ENCODE measurements around the gene MRPL11.

Gene MRPL11

DNA sequence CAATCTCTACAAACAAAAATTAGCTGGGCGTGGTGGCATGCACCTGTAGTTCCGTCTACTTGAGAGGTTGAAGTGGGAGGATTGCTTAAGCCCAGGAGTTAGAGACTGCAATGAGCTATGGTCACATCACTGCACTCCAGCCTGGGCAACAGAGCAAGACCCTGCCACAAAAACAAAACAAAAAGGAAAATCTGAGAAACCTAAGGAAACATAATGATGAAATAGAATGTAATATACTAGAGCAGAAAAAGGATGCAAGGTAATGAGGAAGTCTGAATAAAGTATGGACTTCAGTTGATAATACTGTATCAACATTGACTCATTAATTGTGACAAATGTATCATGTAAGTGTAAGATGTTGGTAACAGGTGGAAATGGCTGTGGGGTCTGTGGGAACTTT lies 9.7 kb downstream of the MRPL11 start:
- no peak for DNase-seq

DNA sequence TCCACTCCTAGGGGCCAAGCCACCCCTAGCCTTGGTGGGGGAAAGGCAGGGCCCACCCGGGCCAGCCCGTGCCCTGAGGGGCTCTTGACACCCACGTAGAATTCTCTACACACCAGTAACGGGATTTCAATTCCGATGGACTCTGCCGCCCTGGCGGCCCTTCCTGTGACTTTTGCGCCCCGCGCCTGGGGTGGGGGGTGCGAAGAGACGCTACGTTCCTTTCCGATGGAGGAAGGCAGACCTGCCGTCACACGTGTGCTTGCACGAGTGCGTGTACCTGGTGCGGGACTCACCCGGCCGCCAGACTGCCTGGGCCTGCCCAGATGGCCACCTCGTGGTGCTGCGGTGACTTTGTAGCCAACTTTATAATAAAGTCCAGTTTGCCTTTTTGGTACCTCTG lies 12.3 kb downstream of the MRPL11 start:
- no peak for DNase-seq

DNA sequence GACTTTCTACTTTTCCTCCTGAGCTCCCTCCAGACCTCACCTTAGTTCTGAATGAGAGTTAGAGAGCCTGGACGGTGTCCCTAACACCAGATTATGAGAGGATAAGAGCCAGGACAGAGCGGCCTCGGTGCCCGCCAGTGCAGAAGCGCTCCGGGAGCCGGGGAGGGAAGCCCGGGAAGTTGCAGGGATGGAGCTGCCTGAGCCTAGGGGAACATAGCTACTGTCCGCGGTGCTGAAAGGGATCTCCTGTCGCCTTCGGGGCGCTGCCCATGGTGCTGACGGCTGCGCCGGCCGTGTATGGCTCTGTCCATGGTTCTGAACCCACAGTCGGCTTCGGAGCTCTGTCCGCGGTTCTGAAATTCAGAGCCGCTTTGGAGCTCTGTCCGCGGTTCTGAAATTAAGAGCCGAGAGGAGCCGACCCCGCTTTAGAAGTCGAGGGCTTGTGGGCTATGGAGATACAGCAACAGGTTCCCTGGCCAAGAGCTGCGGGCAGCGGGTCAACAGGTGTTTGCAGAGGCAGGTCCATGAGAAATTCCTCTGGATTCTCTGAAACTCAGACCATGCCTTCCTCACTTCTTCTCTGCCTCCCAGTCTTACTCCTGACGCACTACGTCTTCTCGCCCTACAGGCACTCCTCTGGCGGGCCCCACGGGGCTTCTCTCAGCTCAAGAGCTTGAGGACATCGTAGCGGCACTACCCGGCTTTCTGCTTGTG lies 17.0 kb downstream of the MRPL11 start:
- peak; percentile 78 for DNase-seq

DNA sequence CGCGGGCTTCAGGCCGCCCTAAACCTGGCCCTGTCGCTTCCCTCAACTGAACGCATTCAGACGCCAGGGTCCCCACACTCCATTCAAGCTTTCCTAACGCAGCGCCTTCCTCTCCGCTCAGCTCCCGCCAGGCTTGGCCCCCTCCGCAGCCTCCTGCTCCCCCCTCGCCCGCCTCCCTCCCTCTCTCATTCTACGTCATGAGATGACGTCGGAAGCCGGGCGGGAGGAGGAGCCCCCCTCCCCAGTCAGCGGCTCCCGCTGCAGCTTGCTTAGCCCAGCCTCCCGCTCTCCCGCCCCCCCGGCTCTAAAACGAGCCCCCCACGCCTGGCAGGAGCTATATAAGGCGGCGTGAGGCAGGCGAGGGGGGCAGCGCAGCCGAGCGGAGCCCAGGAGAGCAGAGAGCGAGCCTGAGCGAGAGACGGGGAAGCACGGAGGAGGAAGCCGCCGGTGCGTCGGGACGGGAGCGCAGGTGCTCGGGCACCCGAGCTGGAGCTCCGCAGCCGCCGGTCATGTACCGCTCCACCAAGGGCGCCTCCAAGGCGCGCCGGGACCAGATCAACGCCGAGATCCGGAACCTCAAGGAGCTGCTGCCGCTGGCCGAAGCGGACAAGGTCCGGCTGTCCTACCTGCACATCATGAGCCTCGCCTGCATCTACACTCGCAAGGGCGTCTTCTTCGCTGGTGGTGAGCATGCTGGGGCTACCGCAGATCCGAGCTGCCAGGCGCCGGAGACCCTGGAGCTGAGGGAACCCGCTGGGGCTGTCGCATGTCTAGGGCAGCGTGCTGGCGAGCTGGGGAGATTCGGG lies 17.8 kb downstream of the MRPL11 start, which contains the start of gene NPAS4:
Gene NPAS4 (plus strand): TSS at position 365 of the 806 bp plus-strand sequence. CDS start 145 bp downstream, at position 510.
- DNase-seq, result no peak

DNA sequence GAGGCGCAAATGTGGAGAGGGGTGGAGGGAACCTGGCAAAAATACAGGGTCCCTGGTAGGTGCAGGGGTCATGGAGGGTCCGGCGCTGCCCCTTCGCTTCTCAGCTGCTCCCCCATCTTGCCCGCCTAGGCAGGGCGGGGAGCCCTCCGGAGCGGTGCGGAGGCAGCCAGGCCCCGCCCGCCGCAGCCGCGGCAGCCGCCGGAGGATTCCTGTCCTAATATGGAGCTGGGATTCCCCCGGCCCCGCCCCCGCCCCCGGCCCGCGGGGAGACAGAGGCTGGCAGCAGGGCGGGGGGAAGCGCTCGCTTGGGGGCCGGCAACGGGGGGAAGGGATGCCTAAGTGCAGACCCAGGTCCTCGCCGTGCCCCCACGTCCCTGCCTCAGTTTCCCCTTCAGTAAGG lies 18.8 kb downstream of the MRPL11 start:
- DNase-seq, result no peak

DNA sequence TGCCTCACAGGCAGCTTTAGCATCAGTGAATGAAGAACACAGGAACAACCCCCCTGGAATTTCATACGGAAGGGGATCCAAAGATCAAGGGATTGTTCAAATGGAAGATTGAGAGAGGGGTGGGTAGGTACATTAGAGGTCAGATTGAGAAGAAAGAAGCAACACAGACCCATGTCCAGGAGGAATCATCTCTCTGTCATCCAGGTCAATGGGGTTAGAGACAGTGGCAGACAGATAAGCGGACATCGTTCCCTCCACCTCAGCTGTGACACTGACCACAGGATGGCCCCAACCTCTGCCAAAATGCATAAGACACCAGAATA lies 19.7 kb downstream of the MRPL11 start:
- no peak for DNase-seq

DNA sequence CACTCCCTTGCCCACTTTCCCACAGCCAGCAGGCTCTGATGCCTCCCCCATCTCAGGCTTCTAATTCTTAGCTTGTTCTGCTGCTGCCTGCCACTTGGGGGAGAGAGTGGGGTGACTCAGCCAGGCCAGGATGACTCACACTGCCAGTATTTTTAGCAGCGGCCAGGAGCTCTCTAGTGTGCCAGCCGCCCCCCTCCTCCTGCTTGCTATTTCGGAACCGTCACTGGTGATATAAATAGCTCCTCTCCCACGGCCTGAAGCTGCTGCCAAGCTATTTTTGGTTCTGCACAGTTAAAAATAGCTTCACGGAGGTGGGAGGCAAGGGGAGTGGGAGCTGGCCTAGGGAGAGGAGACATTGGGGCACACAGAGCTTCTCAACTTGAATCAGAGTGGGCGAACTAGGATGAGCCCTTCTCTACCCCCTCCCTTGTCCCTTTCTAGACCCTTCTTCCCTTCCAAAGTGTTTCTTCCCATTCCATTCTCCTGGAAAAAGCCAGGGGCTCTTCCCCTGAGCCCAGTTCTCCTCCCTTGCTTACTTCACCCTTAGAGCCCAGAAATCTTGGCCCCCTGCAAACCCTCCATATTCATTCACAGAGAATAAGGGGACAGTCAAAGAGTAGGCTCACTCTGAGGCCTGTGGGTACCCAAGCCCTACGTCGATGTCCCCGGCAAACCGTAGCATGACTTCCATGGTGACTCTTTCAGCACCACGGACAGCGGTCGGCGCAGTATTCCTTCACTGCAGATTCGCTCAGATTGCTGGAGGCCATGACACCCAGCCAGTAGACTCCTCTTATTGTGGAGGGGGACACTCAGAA lies 20.3 kb downstream of the MRPL11 start:
- DNase-seq, result peak; percentile 43

DNA sequence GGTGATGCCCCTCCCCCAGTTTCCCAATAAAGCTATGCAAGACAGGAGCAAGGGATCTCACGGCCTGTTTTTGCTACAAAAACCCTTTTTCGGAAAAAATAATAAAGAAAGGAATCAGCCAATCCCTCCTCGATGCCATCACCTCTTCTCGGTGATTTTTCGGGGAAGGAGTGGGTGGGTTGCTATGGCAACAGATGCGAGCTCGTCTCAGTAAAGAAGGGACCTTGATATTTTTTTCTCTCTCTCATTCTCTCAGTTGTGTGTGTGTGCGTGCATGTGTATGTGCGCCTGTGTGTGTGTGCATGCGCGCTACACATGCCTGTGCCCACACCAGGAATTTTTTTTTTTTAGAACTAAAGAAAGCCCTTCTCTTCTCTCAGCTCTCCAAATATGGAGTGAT lies 21.6 kb downstream of the MRPL11 start:
- DNase-seq, result no peak

DNA sequence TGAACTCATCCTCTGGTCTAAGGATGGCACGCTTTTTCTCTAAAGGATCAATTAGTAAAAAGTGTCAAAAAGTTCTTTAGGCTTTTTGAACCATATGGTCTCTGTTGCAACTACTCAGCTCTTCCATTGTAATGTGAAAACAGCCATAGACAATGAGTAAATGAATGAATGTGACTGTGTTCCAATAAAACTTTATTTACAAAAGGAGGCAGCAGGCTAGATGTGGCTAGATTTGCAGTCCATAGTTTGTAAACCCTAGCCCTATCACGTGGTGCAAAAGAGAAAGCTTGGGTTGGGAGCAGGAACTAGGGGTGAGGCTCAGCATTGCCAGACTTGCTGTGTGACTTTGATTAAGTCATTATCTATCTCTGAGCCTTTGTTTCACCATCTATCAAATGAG lies 23.2 kb downstream of the MRPL11 start:
- DNase-seq, result no peak

DNA sequence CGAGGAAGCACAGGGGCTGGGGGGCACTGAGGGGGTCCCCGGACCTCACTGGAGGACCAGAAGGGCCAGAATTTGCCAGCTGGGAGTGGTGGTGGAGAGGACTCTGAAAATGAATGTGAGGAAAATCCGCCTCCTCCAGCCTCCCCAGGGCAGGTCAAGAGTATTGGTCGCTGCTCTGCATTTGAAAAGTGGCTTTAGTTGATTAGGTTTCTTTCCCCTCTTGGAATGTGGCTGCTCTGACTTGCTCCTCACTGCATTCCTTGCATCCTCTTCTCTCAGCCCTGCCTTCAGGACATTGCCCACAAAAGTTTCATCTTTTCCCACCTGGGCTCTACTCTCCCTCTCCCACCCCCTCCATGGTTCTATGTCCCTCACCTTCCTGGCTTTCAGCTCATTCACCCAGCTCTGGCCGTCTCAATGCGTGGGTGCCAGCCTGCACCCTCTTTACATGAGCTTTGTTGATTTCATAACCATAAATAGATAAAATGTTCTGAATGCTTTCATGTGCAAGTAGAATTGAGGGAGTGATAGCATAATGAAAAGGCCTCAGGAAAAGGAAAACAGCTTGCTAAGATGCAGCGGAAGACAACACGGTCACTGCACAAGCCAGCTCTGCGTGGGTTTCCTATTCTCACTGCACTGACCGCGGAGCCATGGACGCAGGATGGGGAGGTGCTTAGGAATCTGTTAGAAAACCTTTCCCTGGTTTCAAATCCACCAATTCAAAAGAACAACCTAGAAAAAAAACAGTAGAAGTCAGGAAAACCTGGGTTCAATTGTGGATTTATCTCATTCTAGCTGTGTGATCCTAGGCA lies 24.3 kb downstream of the MRPL11 start:
- DNase-seq, result no peak

DNA sequence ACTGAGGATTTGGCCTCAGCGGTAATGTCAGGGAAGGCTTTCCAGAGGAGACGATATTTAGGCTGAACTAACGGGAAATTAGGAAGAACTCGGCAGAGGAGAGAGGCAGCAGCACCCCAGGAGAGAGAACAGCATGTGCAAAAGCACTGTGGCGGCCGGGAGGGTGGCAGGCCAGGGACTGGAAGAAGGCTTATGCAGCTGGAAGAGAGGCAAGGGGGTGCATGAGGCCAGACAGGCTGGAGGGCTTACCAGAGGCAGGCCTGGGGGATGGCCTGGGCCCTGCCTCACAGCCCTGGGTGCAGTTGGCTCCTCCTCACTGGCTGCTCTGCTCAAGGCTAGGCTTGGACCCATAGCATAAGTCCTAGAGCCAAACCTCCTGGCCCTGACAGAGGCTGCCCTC lies 25.5 kb downstream of the MRPL11 start:
- DNase-seq, result no peak

DNA sequence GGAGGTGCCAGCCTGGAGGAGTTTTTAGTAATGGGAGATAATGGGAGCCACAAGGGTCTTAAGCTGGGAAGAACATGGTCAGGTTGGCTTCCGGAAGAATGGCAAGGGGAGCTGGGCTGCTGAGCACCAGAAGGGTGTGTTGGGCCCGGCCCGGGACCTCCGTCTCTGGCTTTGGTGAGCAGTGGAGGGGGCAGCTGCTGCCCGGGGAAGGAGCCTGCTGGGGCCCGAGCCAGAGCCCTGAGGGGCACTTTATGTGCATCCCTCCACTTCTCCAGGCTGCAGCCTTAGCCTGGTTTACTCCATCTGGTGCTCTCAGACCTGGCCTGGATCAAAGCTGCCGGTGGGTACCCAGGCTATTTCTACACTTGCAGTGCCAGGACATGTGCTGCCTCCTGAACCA lies 26.5 kb downstream of the MRPL11 start:
- no peak for DNase-seq

DNA sequence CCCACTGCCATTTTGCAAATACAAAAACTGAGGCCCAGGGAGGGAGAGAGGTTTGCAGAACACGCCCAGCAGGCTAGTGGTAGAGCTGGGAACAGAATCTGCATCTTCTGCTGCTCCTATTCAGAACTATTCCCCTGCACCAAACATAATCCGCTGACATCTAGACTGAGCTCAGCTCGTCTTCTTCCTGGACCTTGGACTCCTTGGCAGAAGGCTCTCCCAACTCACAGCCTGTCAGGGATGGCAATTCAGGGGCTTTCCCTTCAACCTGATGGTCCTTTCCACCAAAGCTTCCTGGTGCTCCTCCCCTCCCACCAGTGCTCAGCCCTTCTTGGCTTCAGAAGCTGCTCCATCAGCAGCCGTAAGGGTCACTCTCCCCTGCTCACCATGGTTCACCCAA lies 27.3 kb downstream of the MRPL11 start:
- no peak for DNase-seq

DNA sequence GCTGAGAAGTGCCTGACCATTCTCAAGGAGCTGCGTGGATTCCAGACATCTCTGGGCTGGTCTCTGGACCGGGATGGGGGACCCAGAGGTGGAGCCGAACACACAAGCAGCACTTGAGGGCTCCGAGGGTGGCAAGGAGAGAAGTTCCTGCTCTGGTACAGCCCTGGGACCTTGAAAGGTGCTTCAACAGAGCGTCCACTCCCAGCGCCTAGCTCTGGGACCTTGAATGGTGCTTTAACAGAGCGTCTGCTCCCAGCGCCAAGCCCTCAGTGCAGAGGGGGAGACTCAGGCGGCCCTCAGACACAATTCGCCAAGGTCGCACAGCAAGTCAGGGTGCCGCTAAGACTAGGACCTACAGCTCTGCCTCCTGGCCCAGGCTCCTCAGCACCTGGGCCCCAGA lies 28.5 kb downstream of the MRPL11 start:
- no peak for DNase-seq

DNA sequence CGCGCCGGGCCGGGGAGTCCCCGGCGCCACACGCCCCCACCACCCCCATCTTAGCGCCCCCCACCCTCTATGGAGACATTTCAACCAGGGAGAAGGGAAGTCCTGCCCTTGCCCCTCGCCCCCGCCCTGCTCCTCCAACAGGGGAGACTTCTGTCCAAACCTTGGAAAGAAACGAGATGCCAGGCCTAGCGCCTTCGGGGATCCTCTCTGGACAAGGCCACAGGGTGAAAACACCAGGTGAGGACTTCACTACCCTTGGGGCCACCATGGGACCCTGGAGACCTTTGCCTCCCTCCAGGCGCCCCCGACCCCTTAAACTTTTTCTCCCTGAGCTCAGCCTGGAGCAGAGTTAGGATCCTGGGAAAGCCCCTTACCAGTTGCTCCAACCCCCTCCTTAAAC lies 29.4 kb downstream of the MRPL11 start:
- no peak for DNase-seq

DNA sequence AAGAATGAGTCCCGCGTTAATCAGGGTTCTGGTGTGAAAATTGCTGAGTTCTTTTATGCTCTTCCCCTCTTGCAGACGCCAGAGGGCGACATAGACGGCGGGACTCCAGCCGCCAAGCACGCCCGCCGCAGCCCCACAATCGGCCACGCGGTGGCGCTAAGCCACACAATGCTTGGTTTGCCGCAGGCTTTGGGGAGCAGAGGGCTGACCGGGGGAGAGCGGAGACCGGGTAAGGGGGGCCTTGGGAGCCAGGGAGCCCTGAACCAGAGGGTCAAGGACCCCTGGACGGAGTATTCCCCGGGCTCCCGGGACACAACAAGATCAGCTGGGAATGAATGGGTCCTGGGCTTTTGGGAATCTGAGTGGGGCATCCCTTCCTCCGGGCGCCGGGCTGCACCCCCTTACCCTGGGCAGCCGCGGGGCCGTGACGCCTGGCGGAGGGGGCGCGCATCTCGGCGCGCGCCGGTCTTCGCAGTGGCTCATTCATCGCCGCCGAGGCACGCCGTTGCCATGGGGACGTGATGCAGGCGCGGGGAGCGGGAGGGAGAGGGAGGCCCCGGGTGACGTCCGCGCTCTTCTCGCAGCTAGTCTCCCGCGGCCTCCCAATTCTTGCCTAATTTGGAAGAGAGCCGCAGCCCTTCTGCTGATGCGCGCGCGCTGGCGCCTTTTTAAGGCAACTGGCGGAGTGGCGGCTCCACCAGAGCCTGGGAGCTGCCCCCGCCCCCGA lies 30.0 kb downstream of the MRPL11 start:
- peak; percentile 83 for DNase-seq

DNA sequence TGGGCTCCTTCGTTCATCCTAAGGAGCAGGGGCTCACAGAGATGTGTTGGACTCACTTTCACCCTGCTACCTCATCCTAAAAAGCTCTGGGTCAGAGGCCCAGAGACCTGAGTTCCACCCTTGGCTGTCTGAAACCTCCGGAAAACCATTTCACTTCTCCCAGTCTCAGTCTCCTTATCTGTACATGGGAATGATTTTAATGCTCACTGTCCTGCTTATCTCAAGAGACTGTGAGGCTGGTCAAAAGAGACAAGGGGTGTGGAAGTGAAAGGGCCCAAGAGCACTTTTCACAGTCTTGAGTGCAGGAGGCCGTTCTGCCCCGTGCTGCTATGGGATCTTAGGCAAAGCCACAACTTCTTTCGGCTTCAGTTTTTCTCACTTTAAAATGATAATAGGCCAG lies 31.0 kb downstream of the MRPL11 start:
- DNase-seq, result no peak

DNA sequence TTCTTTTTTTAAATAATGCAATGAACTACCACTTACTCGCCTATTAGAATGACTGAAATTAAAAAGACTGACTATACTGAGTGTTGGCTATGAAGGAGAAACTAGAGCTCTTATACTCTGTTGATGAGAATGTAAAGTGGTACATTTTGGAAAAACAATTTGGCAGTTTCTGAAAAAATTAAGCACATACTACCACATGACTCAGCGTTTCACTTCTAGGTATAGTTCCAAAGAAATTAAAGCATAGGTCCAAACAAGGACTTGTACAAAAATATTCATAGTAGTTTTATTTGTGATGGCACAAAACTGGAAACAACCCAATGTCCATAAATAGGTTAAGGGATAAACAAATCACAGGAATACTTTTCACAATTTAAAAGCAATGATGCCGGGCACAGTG lies 44.7 kb downstream of the MRPL11 start:
- DNase-seq, result no peak

DNA sequence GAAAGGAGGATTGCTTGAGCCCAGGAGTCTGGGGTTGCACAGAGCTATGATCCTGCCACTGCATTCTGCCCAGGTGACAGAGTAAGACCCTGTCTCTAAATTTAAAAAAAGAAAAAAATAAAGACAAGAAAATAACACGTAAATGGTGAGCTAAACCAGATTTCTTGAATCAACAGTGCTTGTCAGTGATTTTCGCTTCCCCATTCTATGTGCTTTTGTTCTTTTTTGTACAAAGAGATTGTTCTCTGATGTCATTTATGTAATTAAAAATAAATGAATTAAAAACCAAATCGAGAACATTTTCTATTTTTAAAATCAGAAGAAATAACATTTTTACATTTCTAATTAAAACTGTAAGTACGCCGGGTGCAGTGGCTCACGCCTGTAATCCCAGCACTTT lies 47.3 kb downstream of the MRPL11 start:
- no peak for DNase-seq

DNA sequence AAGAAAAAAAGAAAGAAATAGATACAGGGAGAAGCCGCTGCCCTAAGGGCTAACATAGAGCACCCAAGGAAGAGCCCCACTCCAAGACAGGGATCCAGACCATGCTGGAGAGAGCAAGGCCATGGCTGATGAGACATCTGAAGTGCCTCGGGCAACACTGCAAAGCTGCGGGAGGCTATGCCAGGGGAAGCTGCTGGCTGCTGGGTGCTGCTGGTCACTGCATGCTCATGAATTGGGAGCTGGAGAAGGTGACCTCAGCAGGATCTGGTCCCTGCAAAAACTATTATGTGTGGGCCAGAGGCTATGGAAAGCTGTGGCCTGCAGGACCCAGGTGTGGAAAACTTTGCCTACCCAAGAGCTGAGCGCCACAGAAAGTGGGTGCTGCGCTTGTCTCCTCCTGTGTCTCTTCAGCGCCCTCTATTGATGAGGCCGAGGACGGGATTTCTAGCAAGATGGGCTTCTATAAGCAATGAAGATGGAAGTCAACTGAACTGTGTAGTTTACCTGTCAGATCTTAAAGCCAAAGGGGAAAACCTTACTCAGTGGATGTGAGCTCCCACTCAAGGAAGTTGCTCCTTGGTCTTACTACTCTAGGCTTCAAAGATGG lies 49.8 kb downstream of the MRPL11 start:
- peak; percentile 71 for DNase-seq

DNA sequence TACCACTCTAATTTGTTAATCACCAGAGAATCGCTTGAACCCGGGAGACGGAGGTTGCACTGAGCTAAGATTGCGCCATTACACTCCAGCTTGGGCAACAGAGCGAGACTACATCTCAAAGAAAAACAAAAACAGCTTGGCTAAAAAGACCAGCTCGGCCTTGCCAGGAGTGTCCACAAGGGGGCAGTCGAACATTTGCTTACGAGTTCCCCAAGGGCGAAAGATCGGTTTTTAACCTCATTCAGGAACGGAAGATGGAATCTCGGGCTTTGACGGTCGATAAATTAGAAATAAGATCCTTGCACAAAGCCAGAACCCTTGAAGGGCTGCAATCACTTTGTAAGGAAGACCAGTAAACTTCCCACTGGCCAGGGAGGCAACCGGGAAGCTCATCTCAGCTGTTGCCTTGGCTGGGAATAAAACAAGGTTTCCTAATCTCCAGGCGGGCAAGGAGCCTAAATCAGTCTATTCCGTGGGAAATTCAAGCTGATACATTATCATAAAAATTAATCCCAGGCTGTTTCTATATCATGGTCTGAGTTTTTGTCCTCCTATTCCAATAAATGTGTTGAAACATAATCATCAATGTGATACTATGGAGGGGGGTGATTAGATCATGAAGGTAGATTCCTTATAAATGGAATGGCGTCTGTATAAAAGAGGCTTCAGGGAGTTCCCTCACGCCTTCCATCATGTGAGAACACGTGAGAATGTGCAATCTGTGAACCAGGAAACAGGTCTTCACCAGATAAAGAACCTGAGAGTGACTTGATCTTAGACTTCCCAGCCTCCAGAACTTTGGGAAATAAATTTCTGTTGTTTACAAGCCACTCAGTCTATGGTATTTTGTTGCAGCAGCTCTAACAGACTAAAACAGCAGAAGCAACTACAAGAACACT lies 52.2 kb downstream of the MRPL11 start:
- peak; percentile 79 for DNase-seq
